HepG2 (cell line): Measurements from ENCODE around the gene ENO2. TPM values are rescaled to one million over a fixed set of nuclear protein-coding genes. Genes with fewer than 3 reads are reported as not detected.

Experiments
- ATRX ChIP-seq: sonication (generic); formaldehyde crosslinking; IDR thresholded peaks from 2 replicates; pipeline ENCODE4 v1.4.0; 2020; ENCODE audit warnings: missing genetic modification reagents, borderline replicate concordance
- HOXD1 ChIP-seq: sonication (generic); formaldehyde crosslinking; IDR thresholded peaks from 2 replicates; pipeline ENCODE4 v1.5.0; 2020; ENCODE audit warnings: missing genetic modification reagents
- NAIF1 ChIP-seq: sonication (generic); formaldehyde crosslinking; IDR thresholded peaks from 2 replicates; pipeline ENCODE4 v1.5.0; 2020; ENCODE audit warnings: mild to moderate bottlenecking, missing genetic modification reagents, borderline replicate concordance
- RXRA ChIP-seq: sonication (generic); formaldehyde crosslinking; IDR thresholded peaks from 2 replicates; pipeline ENCODE4 v1.5.1; 2020; ENCODE audit warnings: missing genetic modification reagents
- SIN3A ChIP-seq: IDR thresholded peaks from 2 replicates; pipeline ENCODE4 v1.6.1; 2011; ENCODE audit warnings: low read depth, mild to moderate bottlenecking, control low read depth, low read length, borderline replicate concordance
- ZFX ChIP-seq: sonication (generic); formaldehyde crosslinking; IDR thresholded peaks from 2 replicates; pipeline ENCODE4 v1.4.0; 2020; ENCODE audit warnings: mild to moderate bottlenecking, low read depth, missing genetic modification reagents, moderate library complexity
- ZFY ChIP-seq: sonication (generic); formaldehyde crosslinking; IDR thresholded peaks from 2 replicates; pipeline ENCODE4 v1.4.0; 2020; ENCODE audit warnings: missing genetic modification reagents
- ZZZ3 ChIP-seq: sonication (generic); formaldehyde crosslinking; IDR thresholded peaks from 2 replicates; pipeline ENCODE4 v1.4.0; 2020; ENCODE audit warnings: missing genetic modification reagents, mild to moderate bottlenecking, borderline replicate concordance
- polyA plus RNA-seq, 8 experiments: library from polyadenylated mRNA; depleted of rRNA in 3 of 8; stranded (reverse) in 7 of 8; unstranded in 1 of 8; fragments of >200 nt; fragmentation: Illumina TruSeq in 4 of 8; extraction: Trizol in 4 of 8; gene quantifications; 2 replicates each; pipeline versions ENCODE4 v1.2.1 to v1.2.3, GENCODE V29; 2011 to 2016; ENCODE audit warnings: low read depth in 4 of 8, missing spikeins in 1 of 8, mixed read lengths in 1 of 8; ENCODE audit not compliant: insufficient read depth in 1 of 8
- total RNA-seq, 5 experiments: library from RNA; depleted of rRNA; stranded (reverse); fragments of >200 nt; fragmentation: Illumina TruSeq; extraction: Trizol; gene quantifications; 2 replicates each; pipeline ENCODE4 v1.2.3, GENCODE V29; 2016; ENCODE audit warnings: low read depth in 1 of 5
- TF ChIP-seq, protein P1 (sequence below): sonication (generic); formaldehyde crosslinking; IDR thresholded peaks from 2 replicates; pipeline ENCODE4 v1.4.0; 2020; ENCODE audit warnings: missing genetic modification reagents
- TF ChIP-seq, protein P2 (sequence below): sonication (generic); formaldehyde crosslinking; IDR thresholded peaks from 2 replicates; pipeline ENCODE4 v1.4.0; 2020; ENCODE audit warnings: missing genetic modification reagents, borderline replicate concordance
- TF ChIP-seq, protein P3 (sequence below): sonication (generic); formaldehyde crosslinking; IDR thresholded peaks from 2 replicates; pipeline ENCODE4 v1.5.0; 2020; ENCODE audit warnings: mild to moderate bottlenecking, missing genetic modification reagents
- TF ChIP-seq, protein P4 (sequence below): sonication (generic); formaldehyde crosslinking; IDR thresholded peaks from 2 replicates; pipeline ENCODE4; 2020; ENCODE audit warnings: missing genetic modification reagents, mild to moderate bottlenecking, borderline replicate concordance

Gene ENO2
- total and polyA plus RNA-seq, 2 of the 13 experiments (the other 11 are each of a cell fraction or from before 2014, with no cell fraction given): 19.3 to 136 TPM

DNA sequence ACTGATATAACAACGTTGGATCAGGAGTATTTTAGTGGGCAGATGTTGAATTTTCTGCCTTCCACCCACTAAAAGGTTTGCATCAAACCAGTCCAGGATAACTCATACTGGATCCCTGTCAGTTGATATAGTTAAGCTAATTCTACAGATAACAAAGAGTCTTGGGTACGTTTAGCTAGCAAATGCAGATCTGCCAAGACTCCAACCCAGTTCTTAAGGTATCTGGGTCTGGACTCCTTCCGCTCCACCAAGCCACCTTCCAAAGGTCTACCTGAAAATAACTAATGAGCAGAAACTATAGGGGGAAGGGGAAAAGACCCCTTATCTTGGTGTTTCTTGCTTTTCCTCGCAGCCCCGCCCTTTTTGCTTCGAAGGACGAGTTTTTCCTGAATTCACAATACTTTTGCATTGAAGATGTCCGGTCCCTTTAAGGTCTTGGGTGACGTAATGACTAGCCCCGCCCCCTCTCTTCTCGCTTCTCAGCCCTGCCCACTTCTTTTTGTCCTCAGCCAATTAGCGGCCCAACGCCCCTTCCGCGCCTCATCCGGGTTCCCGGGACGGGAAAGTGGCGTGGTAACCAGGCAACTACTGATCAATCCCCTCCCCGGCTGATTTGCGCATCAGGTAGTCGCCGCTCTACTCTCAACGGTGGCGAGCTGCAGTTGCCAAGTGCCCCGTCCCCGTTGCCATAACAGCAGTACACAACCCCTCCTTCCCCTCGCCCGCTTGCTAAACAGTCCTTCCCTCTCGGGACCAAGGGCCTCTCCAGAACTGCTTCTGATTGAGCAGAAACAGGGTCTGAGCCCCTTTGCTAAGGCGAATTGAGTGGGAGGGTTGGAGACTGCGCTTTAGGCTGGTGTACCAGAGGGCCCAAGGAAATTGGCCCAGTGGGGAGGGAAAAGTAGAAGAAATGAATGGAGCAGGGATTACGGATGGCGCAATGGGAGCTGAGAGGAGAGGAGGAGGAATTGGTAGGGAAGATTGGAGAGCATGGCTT lies 9.8 kb upstream of the ENO2 start, which contains the start of gene LRRC23 (continued):
- TF ChIP-seq, protein P1, sequence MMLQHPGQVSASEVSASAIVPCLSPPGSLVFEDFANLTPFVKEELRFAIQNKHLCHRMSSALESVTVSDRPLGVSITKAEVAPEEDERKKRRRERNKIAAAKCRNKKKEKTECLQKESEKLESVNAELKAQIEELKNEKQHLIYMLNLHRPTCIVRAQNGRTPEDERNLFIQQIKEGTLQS (CRISPR knock-in tag): 0 out of 2 replicates have a peak, but pooled peaks have one; percentile 23
- TF ChIP-seq ZFY (CRISPR knock-in tag) (peak; percentile 46; the same call in 1 of the 2 replicates), RXRA (0 out of 2 replicates have a peak, but pooled peaks have one; percentile 37), ATRX (no peak), ZFX (CRISPR knock-in tag) (peak; percentile 23; the same call in 1 of the 2 replicates), NAIF1 (CRISPR knock-in tag) (peak; percentile 100), ZZZ3 (CRISPR knock-in tag) (no peak), SIN3A (peak; percentile 93), HOXD1 (no peak)
- TF ChIP-seq, protein P2, sequence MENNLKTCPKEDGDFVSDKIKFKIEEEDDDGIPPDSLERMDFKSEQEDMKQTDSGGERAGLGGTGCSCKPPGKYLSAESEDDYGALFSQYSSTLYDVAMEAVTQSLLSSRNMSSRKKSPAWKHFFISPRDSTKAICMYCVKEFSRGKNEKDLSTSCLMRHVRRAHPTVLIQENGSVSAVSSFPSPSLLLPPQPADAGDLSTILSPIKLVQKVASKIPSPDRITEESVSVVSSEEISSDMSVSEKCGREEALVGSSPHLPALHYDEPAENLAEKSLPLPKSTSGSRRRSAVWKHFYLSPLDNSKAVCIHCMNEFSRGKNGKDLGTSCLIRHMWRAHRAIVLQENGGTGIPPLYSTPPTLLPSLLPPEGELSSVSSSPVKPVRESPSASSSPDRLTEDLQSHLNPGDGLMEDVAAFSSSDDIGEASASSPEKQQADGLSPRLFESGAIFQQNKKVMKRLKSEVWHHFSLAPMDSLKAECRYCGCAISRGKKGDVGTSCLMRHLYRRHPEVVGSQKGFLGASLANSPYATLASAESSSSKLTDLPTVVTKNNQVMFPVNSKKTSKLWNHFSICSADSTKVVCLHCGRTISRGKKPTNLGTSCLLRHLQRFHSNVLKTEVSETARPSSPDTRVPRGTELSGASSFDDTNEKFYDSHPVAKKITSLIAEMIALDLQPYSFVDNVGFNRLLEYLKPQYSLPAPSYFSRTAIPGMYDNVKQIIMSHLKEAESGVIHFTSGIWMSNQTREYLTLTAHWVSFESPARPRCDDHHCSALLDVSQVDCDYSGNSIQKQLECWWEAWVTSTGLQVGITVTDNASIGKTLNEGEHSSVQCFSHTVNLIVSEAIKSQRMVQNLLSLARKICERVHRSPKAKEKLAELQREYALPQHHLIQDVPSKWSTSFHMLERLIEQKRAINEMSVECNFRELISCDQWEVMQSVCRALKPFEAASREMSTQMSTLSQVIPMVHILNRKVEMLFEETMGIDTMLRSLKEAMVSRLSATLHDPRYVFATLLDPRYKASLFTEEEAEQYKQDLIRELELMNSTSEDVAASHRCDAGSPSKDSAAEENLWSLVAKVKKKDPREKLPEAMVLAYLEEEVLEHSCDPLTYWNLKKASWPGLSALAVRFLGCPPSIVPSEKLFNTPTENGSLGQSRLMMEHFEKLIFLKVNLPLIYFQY (CRISPR knock-in tag): no peak
- TF ChIP-seq, protein P3, sequence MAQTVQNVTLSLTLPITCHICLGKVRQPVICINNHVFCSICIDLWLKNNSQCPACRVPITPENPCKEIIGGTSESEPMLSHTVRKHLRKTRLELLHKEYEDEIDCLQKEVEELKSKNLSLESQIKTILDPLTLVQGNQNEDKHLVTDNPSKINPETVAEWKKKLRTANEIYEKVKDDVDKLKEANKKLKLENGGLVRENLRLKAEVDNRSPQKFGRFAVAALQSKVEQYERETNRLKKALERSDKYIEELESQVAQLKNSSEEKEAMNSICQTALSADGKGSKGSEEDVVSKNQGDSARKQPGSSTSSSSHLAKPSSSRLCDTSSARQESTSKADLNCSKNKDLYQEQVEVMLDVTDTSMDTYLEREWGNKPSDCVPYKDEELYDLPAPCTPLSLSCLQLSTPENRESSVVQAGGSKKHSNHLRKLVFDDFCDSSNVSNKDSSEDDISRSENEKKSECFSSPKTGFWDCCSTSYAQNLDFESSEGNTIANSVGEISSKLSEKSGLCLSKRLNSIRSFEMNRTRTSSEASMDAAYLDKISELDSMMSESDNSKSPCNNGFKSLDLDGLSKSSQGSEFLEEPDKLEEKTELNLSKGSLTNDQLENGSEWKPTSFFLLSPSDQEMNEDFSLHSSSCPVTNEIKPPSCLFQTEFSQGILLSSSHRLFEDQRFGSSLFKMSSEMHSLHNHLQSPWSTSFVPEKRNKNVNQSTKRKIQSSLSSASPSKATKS: no peak
- TF ChIP-seq, protein P4, sequence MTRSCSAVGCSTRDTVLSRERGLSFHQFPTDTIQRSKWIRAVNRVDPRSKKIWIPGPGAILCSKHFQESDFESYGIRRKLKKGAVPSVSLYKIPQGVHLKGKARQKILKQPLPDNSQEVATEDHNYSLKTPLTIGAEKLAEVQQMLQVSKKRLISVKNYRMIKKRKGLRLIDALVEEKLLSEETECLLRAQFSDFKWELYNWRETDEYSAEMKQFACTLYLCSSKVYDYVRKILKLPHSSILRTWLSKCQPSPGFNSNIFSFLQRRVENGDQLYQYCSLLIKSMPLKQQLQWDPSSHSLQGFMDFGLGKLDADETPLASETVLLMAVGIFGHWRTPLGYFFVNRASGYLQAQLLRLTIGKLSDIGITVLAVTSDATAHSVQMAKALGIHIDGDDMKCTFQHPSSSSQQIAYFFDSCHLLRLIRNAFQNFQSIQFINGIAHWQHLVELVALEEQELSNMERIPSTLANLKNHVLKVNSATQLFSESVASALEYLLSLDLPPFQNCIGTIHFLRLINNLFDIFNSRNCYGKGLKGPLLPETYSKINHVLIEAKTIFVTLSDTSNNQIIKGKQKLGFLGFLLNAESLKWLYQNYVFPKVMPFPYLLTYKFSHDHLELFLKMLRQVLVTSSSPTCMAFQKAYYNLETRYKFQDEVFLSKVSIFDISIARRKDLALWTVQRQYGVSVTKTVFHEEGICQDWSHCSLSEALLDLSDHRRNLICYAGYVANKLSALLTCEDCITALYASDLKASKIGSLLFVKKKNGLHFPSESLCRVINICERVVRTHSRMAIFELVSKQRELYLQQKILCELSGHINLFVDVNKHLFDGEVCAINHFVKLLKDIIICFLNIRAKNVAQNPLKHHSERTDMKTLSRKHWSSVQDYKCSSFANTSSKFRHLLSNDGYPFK (CRISPR knock-in tag): peak; percentile 53; the same call in 1 of the 2 replicates
